ENCODE data around the gene TENT4B.

- TF ChIP-seq FOXA1 (IDR thresholded peaks at IDR 0.05) = no peak
- no peak for TF ChIP-seq ELF4 (IDR thresholded peaks at IDR 0.05)
- TF ChIP-seq TARDBP (IDR thresholded peaks at IDR 0.05) = no peak
- no peak for TF ChIP-seq SP1 (IDR thresholded peaks at IDR 0.05)
- no peak for TF ChIP-seq FOXM1 (IDR thresholded peaks at IDR 0.05; ENCODE audit: borderline replicate concordance)
- no peak for TF ChIP-seq FOXK2 (IDR thresholded peaks at IDR 0.05)
- no peak for TF ChIP-seq ZNF384 (IDR thresholded peaks at IDR 0.05)
Measured at GRCh38 chr16:50203681-50204080, 50.6 kb downstream of the TENT4B start.
